H9 (cell line): ENCODE results near the gene PLXNA4. TPM values are rescaled to one million over a fixed set of nuclear protein-coding genes. Genes with fewer than 3 reads are reported as not detected.

Experiments used
- DNase-seq: peaks from one replicate; pipeline ENCODE4 v3.0.0-alpha.2; 2017
- H2AFZ ChIP-seq: one replicate; pipeline ENCODE4 v1.6.1; 2013; ENCODE audit warnings: mild to moderate bottlenecking, low read length, control low read depth, moderate library complexity
- H2AK5ac ChIP-seq: 2 replicates; pipeline ENCODE4 v1.6.1; 2013; ENCODE audit warnings: low read length, control low read depth, mixed read lengths; ENCODE audit not compliant: insufficient read length
- H2BK120ac ChIP-seq: one replicate; pipeline ENCODE4 v1.6.1; 2013; ENCODE audit warnings: low read depth, mild to moderate bottlenecking, low read length, control low read depth, inconsistent platforms; ENCODE audit not compliant: poor library complexity, severe bottlenecking
- H2BK12ac ChIP-seq: 2 replicates; pipeline ENCODE4 v1.6.1; 2013; ENCODE audit warnings: low read length, control low read depth, mixed read lengths, low read depth; ENCODE audit not compliant: insufficient read length
- H2BK15ac ChIP-seq: 2 replicates; pipeline ENCODE4 v1.6.1; 2013; ENCODE audit warnings: low read depth, low read length, control low read depth
- H2BK20ac ChIP-seq: one replicate; pipeline ENCODE4 v1.6.1; 2013; ENCODE audit warnings: low read depth, mild to moderate bottlenecking, low read length, control low read depth, inconsistent platforms; ENCODE audit not compliant: poor library complexity, severe bottlenecking
- H2BK5ac ChIP-seq: 2 replicates; pipeline ENCODE4 v1.6.1; 2013; ENCODE audit warnings: low read length, control low read depth, mixed read lengths; ENCODE audit not compliant: insufficient read length
- H3K14ac ChIP-seq: 2 replicates; pipeline ENCODE4 v1.6.1; 2013; ENCODE audit warnings: low read length, control low read depth; ENCODE audit not compliant: insufficient read depth
- H3K18ac ChIP-seq: 2 replicates; pipeline ENCODE4 v1.6.1; 2013; ENCODE audit warnings: low read depth, mild to moderate bottlenecking, mixed read lengths, low read length, control low read depth; ENCODE audit not compliant: insufficient read length
- H3K23ac ChIP-seq: 2 replicates; pipeline ENCODE4 v1.6.1; 2013; ENCODE audit warnings: low read length, control low read depth, mixed read lengths, low read depth; ENCODE audit not compliant: insufficient read length
- H3K23me2 ChIP-seq: 2 replicates; pipeline ENCODE4 v1.6.1; 2013; ENCODE audit warnings: low read depth, mild to moderate bottlenecking, mixed read lengths, low read length, control low read depth; ENCODE audit not compliant: insufficient read length, poor library complexity, severe bottlenecking
- H3K27ac ChIP-seq: 2 replicates; pipeline ENCODE4 v1.5.1; 2013; ENCODE audit warnings: low read length, control low read depth, mixed read lengths, low read depth; ENCODE audit not compliant: insufficient read length
- H3K27me3 ChIP-seq: 2 replicates; pipeline ENCODE4 v1.6.1; 2013; ENCODE audit warnings: low read length, control low read depth, inconsistent platforms; ENCODE audit not compliant: insufficient read depth
- H3K4ac ChIP-seq: 2 replicates; pipeline ENCODE4 v1.6.1; 2013; ENCODE audit warnings: low read depth, mild to moderate bottlenecking, control low read depth, inconsistent platforms, low read length, moderate library complexity
- H3K4me1 ChIP-seq: 2 replicates; pipeline ENCODE4 v1.6.1; 2013; ENCODE audit warnings: low read length, control low read depth, inconsistent platforms; ENCODE audit not compliant: insufficient read depth
- H3K4me2 ChIP-seq: 2 replicates; pipeline ENCODE4 v1.6.1; 2013; ENCODE audit warnings: low read length, control low read depth, mixed read lengths; ENCODE audit not compliant: insufficient read length, insufficient read depth
- H3K56ac ChIP-seq: 2 replicates; pipeline ENCODE4 v1.6.1; 2013; ENCODE audit warnings: low read depth, mild to moderate bottlenecking, mixed read lengths, low read length, control low read depth; ENCODE audit not compliant: insufficient read length
- H3K79me1 ChIP-seq: 2 replicates; pipeline ENCODE4 v1.6.1; 2013; ENCODE audit warnings: low read depth, mild to moderate bottlenecking, moderate library complexity, low read length, control low read depth, inconsistent platforms; ENCODE audit not compliant: insufficient read depth, poor library complexity, severe bottlenecking
- H3K79me2 ChIP-seq: 2 replicates; pipeline ENCODE4 v1.6.1; 2013; ENCODE audit warnings: low read length, control low read depth, inconsistent platforms; ENCODE audit not compliant: insufficient read depth
- H3K9ac ChIP-seq: 2 replicates; pipeline ENCODE4 v1.6.1; 2013; ENCODE audit warnings: low read length, control low read depth, mixed read lengths; ENCODE audit not compliant: insufficient read length; ENCODE audit errors: extremely low read depth
- H3K9me3 ChIP-seq: one replicate; pipeline ENCODE4 v1.6.1; 2013; ENCODE audit warnings: low read depth, low read length, inconsistent platforms; ENCODE audit not compliant: control insufficient read depth
- H3T11ph ChIP-seq: one replicate; pipeline ENCODE4 v1.6.1; 2013; ENCODE audit warnings: mild to moderate bottlenecking, low read length, control low read depth, inconsistent platforms
- H4K20me1 ChIP-seq: one replicate; pipeline ENCODE4 v1.6.1; 2013; ENCODE audit not compliant: control insufficient read depth, insufficient read length, insufficient read depth
- H4K5ac ChIP-seq: 2 replicates; pipeline ENCODE4 v1.6.1; 2013; ENCODE audit warnings: low read depth, mild to moderate bottlenecking, mixed read lengths, low read length, control low read depth; ENCODE audit not compliant: insufficient read length
- H4K8ac ChIP-seq: replicated peaks from 2 replicates; pipeline ENCODE4 v1.6.1; 2013; ENCODE audit warnings: low read length, control low read depth, mixed read lengths, low read depth; ENCODE audit not compliant: insufficient read length
- H4K91ac ChIP-seq: 2 replicates; pipeline ENCODE4 v1.6.1; 2013; ENCODE audit warnings: low read depth, mild to moderate bottlenecking, moderate library complexity, mixed read lengths, low read length, control low read depth; ENCODE audit not compliant: insufficient read length
- H3K27ac Mint-ChIP-seq, 3 experiments: 2 replicates in 2 of 3; 3 replicates in 1 of 3; pipeline ENCODE4 v1.8.0; 2020 to 2021; ENCODE audit warnings: mixed read lengths in 3 of 3, mild to moderate bottlenecking in 1 of 3, moderate library complexity in 1 of 3
- H3K27me3 Mint-ChIP-seq: 2 replicates; pipeline ENCODE4 v1.8.0; 2021; ENCODE audit warnings: low read depth, mild to moderate bottlenecking, moderate library complexity, mixed read lengths
- H3K36me3 Mint-ChIP-seq, 3 experiments: 2 replicates in 2 of 3; 3 replicates in 1 of 3; pipeline ENCODE4 v1.8.0; 2020 to 2021; ENCODE audit warnings: low read depth in 3 of 3, mixed read lengths in 3 of 3; ENCODE audit not compliant: insufficient read depth in 1 of 3
- H3K4me1 Mint-ChIP-seq, 2 experiments: 2 replicates each; pipeline ENCODE4 v1.8.0; 2020; ENCODE audit warnings: mixed read lengths in 2 of 2
- H3K4me3 Mint-ChIP-seq, 2 experiments: 2 replicates in 1 of 2; 3 replicates in 1 of 2; pipeline ENCODE4 v1.8.0; 2020 to 2021; ENCODE audit warnings: mild to moderate bottlenecking in 2 of 2, mixed read lengths in 2 of 2, moderate library complexity in 1 of 2
- H3K9me3 Mint-ChIP-seq, 2 experiments: 2 replicates in 1 of 2; 3 replicates in 1 of 2; pipeline ENCODE4 v1.8.0; 2020; ENCODE audit warnings: mild to moderate bottlenecking in 2 of 2, mixed read lengths in 2 of 2, moderate library complexity in 1 of 2
- CTCF ChIP-seq: fragments of 200-600 bp; sonication (generic); conservative IDR thresholded peaks from 3 replicates; pipeline ENCODE4 v1.8.0; 2021; ENCODE audit warnings: antibody characterized with exemption, mild to moderate bottlenecking
- WGBS: extraction: QIAGEN DNeasy Blood & Tissue Kit; methylation state at CpG from one replicate; pipeline ENCODE4 v1.1.7; 2013; ENCODE audit warnings: missing lambda C conversion rate, low lambda C conversion rate, mixed read lengths; ENCODE audit not compliant: insufficient read length; ENCODE audit errors: extremely low coverage; 5-methylcytosine and 5-hydroxymethylcytosine counted together
- total RNA-seq: library from RNA; stranded (reverse); gene quantifications from 2 replicates; pipeline ENCODE4 v1.2.1, GENCODE V29; 2021

Gene PLXNA4
- total RNA-seq, 1 experiment from 2014 or later = 0.35 TPM

DNA sequence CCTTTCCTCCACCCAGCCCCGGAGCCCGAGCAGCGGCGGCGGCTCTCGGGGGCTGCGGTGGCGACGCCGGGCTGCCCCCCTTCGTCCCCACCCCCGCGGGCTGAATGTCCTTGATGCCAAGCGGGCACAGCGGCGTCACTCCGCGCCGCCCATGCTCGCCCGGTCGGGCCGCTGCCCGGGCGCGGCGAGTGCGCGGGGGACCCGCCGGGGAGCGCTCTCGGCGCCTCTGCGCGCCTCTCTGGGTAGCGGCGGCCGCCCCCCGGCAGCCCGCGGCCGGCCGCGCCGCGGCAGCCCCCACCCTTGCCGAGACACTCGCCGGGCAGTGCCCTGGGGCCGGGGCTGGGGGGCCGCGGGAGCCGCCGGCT lies 433 bp upstream of the PLXNA4 start:
- Histone ChIP-seq H3K9ac (no peak overlapping the region), H4K91ac (no peak overlapping the region), H2BK12ac (no peak overlapping the region), H3K79me1 (no peaks in the 10 kb centered on the region), H2AK5ac (no peak overlapping the region), H3K4me2 (peak overlapping the region; percentile 73), H3K27ac (no peak overlapping the region), H3K23me2 (peaks cover 14% of the 10 kb centered on the region), H2BK15ac (no peak overlapping the region), H3T11ph (no peak overlapping the region), H4K5ac (no peak overlapping the region), H3K79me2 (no peaks in the 10 kb centered on the region), H3K23ac (no peak overlapping the region), H3K18ac (no peak overlapping the region), H2BK20ac (no peak overlapping the region), H2BK120ac (no peak overlapping the region), H3K14ac (no peak overlapping the region), H3K4me1 (peaks cover 2% of the 10 kb centered on the region), H2AFZ (no peak overlapping the region), H4K20me1 (no peaks in the 10 kb centered on the region), H2BK5ac (no peak overlapping the region), H3K27me3 (peaks cover 58% of the 10 kb centered on the region), H4K8ac (no peak overlapping the region), H3K4ac (no peak overlapping the region), H3K9me3 (no peaks in the 10 kb centered on the region), H3K56ac (no peak overlapping the region)
- TF ChIP-seq CTCF = no peak
- no peak overlapping the region for H3K27ac Mint-ChIP-seq
- peak overlapping the region; percentile 55 to 82 for H3K4me3 Mint-ChIP-seq
- WGBS = no CpG with 5 or more reads among the region's 55 CpGs
- H3K36me3 Mint-ChIP-seq = no peaks in the 10 kb centered on the region; a peak in 1 of 7 replicates
- DNase-seq = no peak
- H3K27me3 Mint-ChIP-seq = peaks cover 92% of the 10 kb centered on the region
- peaks cover 38 to 47% of the 10 kb centered on the region in 2 experiments for H3K4me1 Mint-ChIP-seq
- H3K9me3 Mint-ChIP-seq = no peaks in the 10 kb centered on the region; a peak in 2 of 5 replicates
